H9 (cell line): ENCODE data around the gene GALNT7. TPM values are rescaled to one million over a fixed set of nuclear protein-coding genes. Genes with fewer than 3 reads are reported as not detected.

Experiments
- DNase-seq: peaks from one replicate; pipeline ENCODE4 v3.0.0-alpha.2; 2017
- H2AFZ ChIP-seq: one replicate; pipeline ENCODE4 v1.6.1; 2013; ENCODE audit warnings: mild to moderate bottlenecking, low read length, control low read depth, moderate library complexity
- H2AK5ac ChIP-seq: 2 replicates; pipeline ENCODE4 v1.6.1; 2013; ENCODE audit warnings: low read length, control low read depth, mixed read lengths; ENCODE audit not compliant: insufficient read length
- H2BK120ac ChIP-seq: one replicate; pipeline ENCODE4 v1.6.1; 2013; ENCODE audit warnings: low read depth, mild to moderate bottlenecking, low read length, control low read depth, inconsistent platforms; ENCODE audit not compliant: poor library complexity, severe bottlenecking
- H2BK12ac ChIP-seq: 2 replicates; pipeline ENCODE4 v1.6.1; 2013; ENCODE audit warnings: low read length, control low read depth, mixed read lengths, low read depth; ENCODE audit not compliant: insufficient read length
- H2BK15ac ChIP-seq: 2 replicates; pipeline ENCODE4 v1.6.1; 2013; ENCODE audit warnings: low read depth, low read length, control low read depth
- H2BK20ac ChIP-seq: one replicate; pipeline ENCODE4 v1.6.1; 2013; ENCODE audit warnings: low read depth, mild to moderate bottlenecking, low read length, control low read depth, inconsistent platforms; ENCODE audit not compliant: poor library complexity, severe bottlenecking
- H2BK5ac ChIP-seq: 2 replicates; pipeline ENCODE4 v1.6.1; 2013; ENCODE audit warnings: low read length, control low read depth, mixed read lengths; ENCODE audit not compliant: insufficient read length
- H3K14ac ChIP-seq: 2 replicates; pipeline ENCODE4 v1.6.1; 2013; ENCODE audit warnings: low read length, control low read depth; ENCODE audit not compliant: insufficient read depth
- H3K18ac ChIP-seq: 2 replicates; pipeline ENCODE4 v1.6.1; 2013; ENCODE audit warnings: low read depth, mild to moderate bottlenecking, mixed read lengths, low read length, control low read depth; ENCODE audit not compliant: insufficient read length
- H3K23ac ChIP-seq: 2 replicates; pipeline ENCODE4 v1.6.1; 2013; ENCODE audit warnings: low read length, control low read depth, mixed read lengths, low read depth; ENCODE audit not compliant: insufficient read length
- H3K23me2 ChIP-seq: 2 replicates; pipeline ENCODE4 v1.6.1; 2013; ENCODE audit warnings: low read depth, mild to moderate bottlenecking, mixed read lengths, low read length, control low read depth; ENCODE audit not compliant: insufficient read length, poor library complexity, severe bottlenecking
- H3K27ac ChIP-seq: 2 replicates; pipeline ENCODE4 v1.5.1; 2013; ENCODE audit warnings: low read length, control low read depth, mixed read lengths, low read depth; ENCODE audit not compliant: insufficient read length
- H3K27me3 ChIP-seq: 2 replicates; pipeline ENCODE4 v1.6.1; 2013; ENCODE audit warnings: low read length, control low read depth, inconsistent platforms; ENCODE audit not compliant: insufficient read depth
- H3K4ac ChIP-seq: 2 replicates; pipeline ENCODE4 v1.6.1; 2013; ENCODE audit warnings: low read depth, mild to moderate bottlenecking, control low read depth, inconsistent platforms, low read length, moderate library complexity
- H3K4me1 ChIP-seq: 2 replicates; pipeline ENCODE4 v1.6.1; 2013; ENCODE audit warnings: low read length, control low read depth, inconsistent platforms; ENCODE audit not compliant: insufficient read depth
- H3K4me2 ChIP-seq: 2 replicates; pipeline ENCODE4 v1.6.1; 2013; ENCODE audit warnings: low read length, control low read depth, mixed read lengths; ENCODE audit not compliant: insufficient read length, insufficient read depth
- H3K56ac ChIP-seq: 2 replicates; pipeline ENCODE4 v1.6.1; 2013; ENCODE audit warnings: low read depth, mild to moderate bottlenecking, mixed read lengths, low read length, control low read depth; ENCODE audit not compliant: insufficient read length
- H3K79me1 ChIP-seq: 2 replicates; pipeline ENCODE4 v1.6.1; 2013; ENCODE audit warnings: low read depth, mild to moderate bottlenecking, moderate library complexity, low read length, control low read depth, inconsistent platforms; ENCODE audit not compliant: insufficient read depth, poor library complexity, severe bottlenecking
- H3K79me2 ChIP-seq: 2 replicates; pipeline ENCODE4 v1.6.1; 2013; ENCODE audit warnings: low read length, control low read depth, inconsistent platforms; ENCODE audit not compliant: insufficient read depth
- H3K9ac ChIP-seq: 2 replicates; pipeline ENCODE4 v1.6.1; 2013; ENCODE audit warnings: low read length, control low read depth, mixed read lengths; ENCODE audit not compliant: insufficient read length; ENCODE audit errors: extremely low read depth
- H3K9me3 ChIP-seq: one replicate; pipeline ENCODE4 v1.6.1; 2013; ENCODE audit warnings: low read depth, low read length, inconsistent platforms; ENCODE audit not compliant: control insufficient read depth
- H3T11ph ChIP-seq: one replicate; pipeline ENCODE4 v1.6.1; 2013; ENCODE audit warnings: mild to moderate bottlenecking, low read length, control low read depth, inconsistent platforms
- H4K20me1 ChIP-seq: one replicate; pipeline ENCODE4 v1.6.1; 2013; ENCODE audit not compliant: control insufficient read depth, insufficient read length, insufficient read depth
- H4K5ac ChIP-seq: 2 replicates; pipeline ENCODE4 v1.6.1; 2013; ENCODE audit warnings: low read depth, mild to moderate bottlenecking, mixed read lengths, low read length, control low read depth; ENCODE audit not compliant: insufficient read length
- H4K8ac ChIP-seq: replicated peaks from 2 replicates; pipeline ENCODE4 v1.6.1; 2013; ENCODE audit warnings: low read length, control low read depth, mixed read lengths, low read depth; ENCODE audit not compliant: insufficient read length
- H4K91ac ChIP-seq: 2 replicates; pipeline ENCODE4 v1.6.1; 2013; ENCODE audit warnings: low read depth, mild to moderate bottlenecking, moderate library complexity, mixed read lengths, low read length, control low read depth; ENCODE audit not compliant: insufficient read length
- H3K27ac Mint-ChIP-seq, 3 experiments: 2 replicates in 2 of 3; 3 replicates in 1 of 3; pipeline ENCODE4 v1.8.0; 2020 to 2021; ENCODE audit warnings: mixed read lengths in 3 of 3, mild to moderate bottlenecking in 1 of 3, moderate library complexity in 1 of 3
- H3K27me3 Mint-ChIP-seq: 2 replicates; pipeline ENCODE4 v1.8.0; 2021; ENCODE audit warnings: low read depth, mild to moderate bottlenecking, moderate library complexity, mixed read lengths
- H3K36me3 Mint-ChIP-seq, 3 experiments: 2 replicates in 2 of 3; 3 replicates in 1 of 3; pipeline ENCODE4 v1.8.0; 2020 to 2021; ENCODE audit warnings: low read depth in 3 of 3, mixed read lengths in 3 of 3; ENCODE audit not compliant: insufficient read depth in 1 of 3
- H3K4me1 Mint-ChIP-seq, 2 experiments: 2 replicates each; pipeline ENCODE4 v1.8.0; 2020; ENCODE audit warnings: mixed read lengths in 2 of 2
- H3K4me3 Mint-ChIP-seq, 2 experiments: 2 replicates in 1 of 2; 3 replicates in 1 of 2; pipeline ENCODE4 v1.8.0; 2020 to 2021; ENCODE audit warnings: mild to moderate bottlenecking in 2 of 2, mixed read lengths in 2 of 2, moderate library complexity in 1 of 2
- H3K9me3 Mint-ChIP-seq, 2 experiments: 2 replicates in 1 of 2; 3 replicates in 1 of 2; pipeline ENCODE4 v1.8.0; 2020; ENCODE audit warnings: mild to moderate bottlenecking in 2 of 2, mixed read lengths in 2 of 2, moderate library complexity in 1 of 2
- CTCF ChIP-seq: fragments of 200-600 bp; sonication (generic); conservative IDR thresholded peaks from 3 replicates; pipeline ENCODE4 v1.8.0; 2021; ENCODE audit warnings: antibody characterized with exemption, mild to moderate bottlenecking
- WGBS: extraction: QIAGEN DNeasy Blood & Tissue Kit; methylation state at CpG from one replicate; pipeline ENCODE4 v1.1.7; 2013; ENCODE audit warnings: missing lambda C conversion rate, low lambda C conversion rate, mixed read lengths; ENCODE audit not compliant: insufficient read length; ENCODE audit errors: extremely low coverage; 5-methylcytosine and 5-hydroxymethylcytosine counted together
- total RNA-seq: library from RNA; stranded (reverse); gene quantifications from 2 replicates; pipeline ENCODE4 v1.2.1, GENCODE V29; 2021

Gene GALNT7
- total RNA-seq, 1 experiment from 2014 or later, result 57.3 TPM

- Mint-ChIP-seq H3K4me1 (peaks cover 0 to 5% of the 10 kb centered on the region in 2 experiments; a peak in 1 of 4 replicates), H3K27me3 (no peaks in the 10 kb centered on the region), H3K4me3 (no peak overlapping the region), H3K27ac (peak overlapping the region in 1 of 3 experiments; percentile 16; a peak in 2 of 7 replicates), H3K36me3 (peaks cover 0 to 21% (median 11%) of the 10 kb centered on the region in 3 experiments; a peak in 4 of 7 replicates), H3K9me3 (no peaks in the 10 kb centered on the region)
- H4K20me1 ChIP-seq, result no peaks in the 10 kb centered on the region
- no peak overlapping the region for H3K14ac ChIP-seq
- no peak overlapping the region for H3K9ac ChIP-seq
- H3K23ac ChIP-seq, result no peak overlapping the region
- H2BK20ac ChIP-seq, result no peak overlapping the region
- no peaks in the 10 kb centered on the region for H3K4me1 ChIP-seq
- no peak overlapping the region for H2BK5ac ChIP-seq
- no peaks in the 10 kb centered on the region for H3K27me3 ChIP-seq
- H3K9me3 ChIP-seq, result peaks cover 6% of the 10 kb centered on the region
- no peak overlapping the region for H2BK15ac ChIP-seq
- no CpG with 5 or more reads among the region's 2 CpGs for WGBS
- H4K5ac ChIP-seq, result no peak overlapping the region
- H3K23me2 ChIP-seq, result no peaks in the 10 kb centered on the region
- no peak overlapping the region for H2AFZ ChIP-seq
- no peak overlapping the region for H3K27ac ChIP-seq
- 0 out of 2 replicates have a peak, but pooled peaks cover 2% of the 10 kb centered on the region for H3K79me2 ChIP-seq
- no peak overlapping the region for H3K56ac ChIP-seq
- no peak overlapping the region for H3K4ac ChIP-seq
- H2AK5ac ChIP-seq, result no peak overlapping the region
- no peak overlapping the region for H2BK12ac ChIP-seq
- no peak for TF ChIP-seq CTCF
- H3K4me2 ChIP-seq, result no peak overlapping the region
- no peak overlapping the region for H2BK120ac ChIP-seq
- DNase-seq, result no peak
- no peak overlapping the region for H4K8ac ChIP-seq
- H3T11ph ChIP-seq, result no peak overlapping the region
- no peaks in the 10 kb centered on the region for H3K79me1 ChIP-seq
- no peak overlapping the region for H4K91ac ChIP-seq
- no peak overlapping the region for H3K18ac ChIP-seq
These were observed 108.7 kb downstream of the GALNT7 start for GRCh38 chr4:173277340-173277739.
